UCSD-AML1 (cell line): ENCODE data around the gene AGPAT1.

Source experiments
- DNase-seq: peaks from one replicate; lab custom pipeline; 2025; ENCODE audit not compliant: unreplicated experiment; lab: John Stamatoyannopoulos, UW

The AGPAT1 gene

GRCh38 chr6:32127409-32127716 lies 48.5 kb downstream of the AGPAT1 start:
- no peak for DNase-seq

GRCh38 chr6:32126880-32127279 lies 49.0 kb downstream of the AGPAT1 start:
- DNase-seq: no peak

- DNase-seq: no peak
These were observed 52.2 kb downstream of the AGPAT1 start for GRCh38 chr6:32123681-32124080.

DNA sequence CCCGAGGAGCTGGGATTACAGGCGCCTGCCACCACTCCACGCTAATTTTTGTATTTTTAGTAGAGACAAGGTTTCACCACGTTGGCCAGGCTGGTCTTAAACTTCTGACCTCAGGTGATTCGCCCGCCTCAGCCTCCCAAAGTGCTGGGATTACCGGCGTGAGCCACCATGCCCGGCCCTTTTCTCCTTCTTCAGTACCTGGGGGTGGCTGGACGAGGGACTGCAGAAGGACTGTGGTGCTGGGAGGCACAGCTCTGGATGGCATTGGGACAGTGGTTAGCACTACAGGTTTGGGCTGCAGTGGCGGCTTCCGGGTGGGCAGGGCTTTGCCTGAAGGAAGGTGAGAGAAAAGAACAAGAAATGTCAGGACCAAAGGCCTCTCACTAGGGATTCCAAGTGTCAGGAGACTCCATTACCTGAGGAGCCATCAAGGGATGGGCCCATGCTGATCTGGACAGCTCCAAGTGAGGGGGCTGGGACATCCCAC lies 55.3 kb downstream of the AGPAT1 start:
- DNase-seq: no peak

DNA sequence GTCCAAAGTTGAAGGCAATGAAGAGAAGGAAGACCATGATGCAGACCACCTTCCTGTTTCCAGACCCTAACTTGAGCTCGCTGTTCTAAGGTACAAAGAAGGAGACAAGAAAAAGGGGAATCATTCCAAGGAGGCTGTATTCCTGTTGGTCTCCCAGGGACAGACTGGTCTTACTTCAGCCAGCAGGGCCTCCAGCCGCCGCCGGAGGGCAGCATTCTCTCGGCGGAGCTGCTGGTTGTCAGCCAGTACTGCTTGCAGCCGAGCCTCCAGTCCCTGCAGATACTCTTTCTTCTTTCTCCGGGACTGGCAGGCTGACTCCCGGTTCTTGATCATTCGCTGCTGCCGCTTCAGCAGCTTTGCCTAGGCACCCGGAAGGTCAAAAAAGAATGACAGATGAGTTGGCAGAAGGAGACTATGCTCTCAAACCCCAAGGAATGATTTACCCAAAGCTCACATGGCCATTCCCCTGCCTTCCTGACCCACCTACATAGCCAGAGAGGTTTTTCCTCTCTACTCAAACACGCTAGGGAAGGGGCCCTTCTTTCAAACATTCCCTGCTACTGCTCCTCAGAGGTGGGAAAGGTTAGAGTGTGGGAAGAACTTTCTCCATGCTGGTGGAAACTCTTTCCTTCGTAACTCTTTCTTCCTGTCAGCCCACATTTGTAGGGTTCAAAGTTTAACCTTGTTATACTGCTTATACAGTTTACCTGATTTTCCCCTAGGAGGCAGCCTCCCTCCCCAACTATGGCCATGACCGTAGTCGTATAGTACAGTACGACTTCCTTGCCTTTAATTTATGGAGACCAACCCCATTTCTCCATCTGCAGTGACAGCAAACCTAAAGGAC lies 56.9 kb downstream of the AGPAT1 start:
- DNase-seq: peak; percentile 82
